AG04449 (cell line): Measurements from ENCODE around the gene ZNF318.

Experiments used
- CTCF ChIA-PET: fragments of 350-600 bp; formaldehyde crosslinking; extraction: SDS; loops from one replicate; lab custom pipeline; 2021; ENCODE audit warnings: antibody characterized with exemption; lab: Yijun Ruan, JAX
- POLR2A ChIA-PET: fragments of 400-600, 350-600 bp; formaldehyde crosslinking; extraction: SDS; loops from one replicate; lab custom pipeline; 2020; ENCODE audit warnings: antibody characterized with exemption, inconsistent platforms; lab: Yijun Ruan, JAX
- DNase-seq: peaks from one replicate; pipeline ENCODE4 v3.0.0-alpha.2; 2010; ENCODE audit warnings: low read depth, low spot score
- H3K4me3 ChIP-seq: 2 replicates; pipeline ENCODE4 v1.5.1; 2011; ENCODE audit warnings: low read depth, mild to moderate bottlenecking, control low read depth, low read length
- CTCF ChIP-seq: IDR thresholded peaks from one replicate; pipeline ENCODE4 v1.5.1; 2011; ENCODE audit warnings: mild to moderate bottlenecking, moderate library complexity, low read length, control low read depth, inconsistent platforms; ENCODE audit not compliant: insufficient read depth; ENCODE audit errors: missing control alignments

Gene ZNF318

DNA sequence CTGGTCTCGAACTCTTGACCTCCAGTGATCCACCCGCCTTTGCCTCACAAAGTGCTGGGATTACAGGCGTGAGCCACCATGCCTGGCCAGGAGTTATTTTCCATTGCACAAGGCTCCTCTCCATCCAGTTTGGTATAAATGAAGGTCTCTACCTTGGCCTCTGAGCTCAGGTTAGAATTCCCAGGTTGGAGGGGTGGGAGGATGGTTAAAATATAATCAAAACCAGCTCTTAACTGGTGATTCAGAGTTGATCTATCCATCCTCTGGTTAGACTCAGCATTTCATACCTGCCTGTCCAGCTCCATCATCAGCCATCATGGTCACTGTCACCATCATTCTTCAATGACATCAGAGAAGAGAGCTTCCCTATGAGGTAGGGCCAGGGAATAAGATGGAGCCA lies 74.0 kb downstream of the ZNF318 start:
- POLR2A ChIA-PET = no interaction called here
- H3K4me3 ChIP-seq = no peak overlapping the region
- CTCF ChIA-PET = interaction anchor here (1.9 to 3.5 kb wide), 3 partner anchors 10 to 66 kb away, joined by 5 to 14 read pairs (median 6); partner anchors contain the start of gene DNPH1
- TF ChIP-seq CTCF = no peak
- DNase-seq = no peak

DNA sequence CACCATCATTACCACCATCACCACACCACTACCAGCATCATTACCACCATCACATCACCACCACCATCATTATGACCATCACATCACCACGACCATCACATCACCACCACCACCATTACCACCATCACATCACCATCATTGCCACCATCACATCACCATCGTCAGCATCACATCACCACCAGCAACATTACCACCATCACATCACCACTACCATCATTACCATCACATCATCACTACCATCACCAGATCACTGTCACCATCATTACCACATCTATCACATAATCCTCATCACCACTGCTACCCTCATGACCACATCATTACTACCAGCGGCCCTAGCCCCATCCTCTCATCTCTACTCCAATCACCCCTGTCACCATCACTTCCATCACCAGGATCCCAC lies 74.9 kb downstream of the ZNF318 start:
- ChIA-PET CTCF (interaction anchor here (2.0 kb wide), 1 partner anchor 31 kb away, joined by 6 read pairs; no protein-coding TSS in a partner anchor), POLR2A (no interaction called here)
- no peak for TF ChIP-seq CTCF
- H3K4me3 ChIP-seq = no peak overlapping the region
- DNase-seq = no peak

DNA sequence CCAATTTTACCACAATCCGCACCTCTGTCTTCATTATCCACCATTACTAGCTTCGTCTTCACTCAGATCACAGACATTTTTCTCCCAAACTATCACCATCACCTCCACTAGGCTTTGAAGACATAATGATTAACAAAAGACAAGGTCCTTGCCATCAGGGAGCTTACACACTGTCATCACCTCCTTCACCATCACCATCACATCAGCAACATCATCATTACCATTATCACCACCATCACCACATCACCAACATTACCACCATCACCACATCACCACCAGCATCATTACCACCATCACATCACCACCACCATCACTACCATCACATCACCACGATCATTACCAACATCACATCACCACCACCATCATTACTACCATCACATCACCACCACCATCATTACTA lies 75.7 kb downstream of the ZNF318 start:
- no peak for DNase-seq
- H3K4me3 ChIP-seq = no peak overlapping the region
- POLR2A ChIA-PET = no interaction called here
- no peak for TF ChIP-seq CTCF
- CTCF ChIA-PET = no interaction called here

DNA sequence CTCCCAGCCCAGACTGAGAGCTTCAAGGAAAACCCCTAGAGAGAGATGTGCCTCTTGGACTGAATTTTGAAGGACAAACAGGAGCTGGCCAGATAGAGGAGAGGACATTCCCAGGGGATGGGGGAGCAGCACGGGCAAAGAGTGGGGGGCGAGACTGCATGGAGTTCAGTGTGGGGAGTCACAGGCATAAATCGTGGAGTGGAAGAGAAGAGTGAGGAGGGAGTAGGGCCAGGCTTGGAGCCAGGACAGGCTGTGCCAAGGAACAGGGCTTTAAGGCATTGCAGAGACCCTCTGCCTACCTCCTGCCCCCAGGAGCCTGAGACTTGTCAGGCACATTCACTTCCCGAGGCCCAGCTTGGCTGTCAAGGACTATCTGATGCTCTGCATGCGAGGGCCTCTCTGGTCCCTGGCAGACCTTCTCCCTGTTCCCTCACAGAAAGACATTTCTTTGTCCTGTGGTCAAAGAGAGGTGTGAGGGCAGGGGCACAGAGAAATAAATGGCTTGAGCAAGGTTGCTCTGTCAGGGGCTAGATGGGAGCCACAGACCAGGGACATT lies 76.6 kb downstream of the ZNF318 start:
- no peak overlapping the region for H3K4me3 ChIP-seq
- TF ChIP-seq CTCF = no peak
- ChIA-PET CTCF (interaction anchor here (0.6 kb wide), 1 partner anchor 23 kb away, joined by 3 read pairs; no protein-coding TSS in a partner anchor), POLR2A (no interaction called here)
- DNase-seq = no peak

- POLR2A ChIA-PET = no interaction called here
- H3K4me3 ChIP-seq = no peak overlapping the region
- TF ChIP-seq CTCF = no peak
- no peak for DNase-seq
- CTCF ChIA-PET = interaction anchor here (0.6 to 1.7 kb wide), 3 partner anchors 24 to 43 kb away, joined by 3 to 5 read pairs (median 3); no protein-coding TSS in a partner anchor
Observed at GRCh38 chr6:43292341-43292740, 77.1 kb downstream of the ZNF318 start.

DNA sequence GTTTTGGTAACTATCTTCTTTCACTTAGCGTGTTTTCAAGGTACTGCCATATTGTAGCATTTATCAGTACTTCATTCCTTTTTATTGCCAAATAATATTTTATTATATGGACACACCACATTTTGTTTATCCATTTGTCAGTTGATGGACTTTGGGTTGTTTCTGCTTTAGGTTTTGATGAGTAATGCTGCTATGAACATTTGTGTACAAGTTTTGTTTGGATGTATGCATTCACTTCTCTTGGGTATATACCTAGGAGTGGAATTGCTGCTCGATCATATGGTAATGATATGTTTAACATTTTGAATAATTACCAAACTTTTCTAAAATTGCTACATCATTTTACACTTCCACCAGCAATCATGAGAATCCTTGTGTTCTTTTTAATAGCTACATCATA lies 77.7 kb downstream of the ZNF318 start:
- ChIA-PET CTCF (interaction anchor here (1.2 to 1.7 kb wide), 2 partner anchors 28 to 44 kb away, joined by 3 to 5 read pairs; no protein-coding TSS in a partner anchor), POLR2A (no interaction called here)
- TF ChIP-seq CTCF = no peak

More for the DNA sequence above, 77.7 kb downstream of the ZNF318 start:
- DNase-seq = no peak
- H3K4me3 ChIP-seq = no peak overlapping the region
